K562 (cell line): ENCODE data around the gene SLC8A1. TPM values are rescaled to one million over a fixed set of nuclear protein-coding genes. Genes with fewer than 3 reads are reported as not detected.

Experiments used
- ATAC-seq: fragments of 200-7000 bp; cut with Tn5 transposase; 3 replicates; pipeline ENCODE4 v1.9.1; 2020; ENCODE audit warnings: moderate library complexity
- BruUV-seq: library from RNA; stranded (reverse); fragments of 400-500 nt; replicated peaks from 2 replicates; lab custom pipeline; 2021; lab: Mats Ljungman, UMichigan
- CTCF ChIA-PET: fragments of 300-600 bp; formaldehyde crosslinking; extraction: SDS; loops from one replicate; lab custom pipeline; 2021; ENCODE audit warnings: low intra/inter-chr PET ratio; lab: Yijun Ruan, JAX
- POLR2A ChIA-PET: fragments of 300-600, 350-650 bp; sonication (Branson Sonifier 250); formaldehyde crosslinking; extraction: SDS; loops from one replicate; lab custom pipeline; 2021; ENCODE audit warnings: antibody characterized with exemption, inconsistent platforms; lab: Yijun Ruan, JAX
- DNase-seq, 4 experiments: peaks; one replicate each; pipeline versions ENCODE4 v3.0.0 to v3.0.0-alpha.2; 2011 to 2018; ENCODE audit warnings: low spot score in 3 of 4, mixed read lengths in 3 of 4; ENCODE audit errors: extremely low read depth in 1 of 4
- FAIRE-seq: peaks from 2 replicates; lab custom pipeline; 2011; peaks lifted over from hg19 to GRCh38; lab: Jason Lieb, UNC
- H2AFZ ChIP-seq: 2 replicates; pipeline ENCODE4 v1.6.0; 2011; ENCODE audit warnings: low read depth, low read length, control low read depth, inconsistent platforms
- H3K27ac ChIP-seq: fragments of 200-600 bp; 3 replicates; pipeline ENCODE4 v1.8.0; 2011; ENCODE audit warnings: low read depth, mild to moderate bottlenecking, control low read depth, inconsistent platforms, low read length, moderate library complexity, mixed read lengths; ENCODE audit errors: extremely low read depth
- H3K27me3 ChIP-seq, 2 experiments: fragments of 300-600 bp in 1 of 2; 2 replicates in 1 of 2; 3 replicates in 1 of 2; pipeline versions ENCODE4 v1.6.0 to v1.8.0; 2011; ENCODE audit warnings: inconsistent platforms in 2 of 2, low read length in 2 of 2, mild to moderate bottlenecking in 1 of 2, mixed read lengths in 1 of 2, moderate library complexity in 1 of 2; ENCODE audit not compliant: control insufficient read depth in 2 of 2, insufficient read depth in 2 of 2
- H3K36me3 ChIP-seq: fragments of 300-600 bp; 3 replicates; pipeline ENCODE4 v1.8.0; 2011; ENCODE audit warnings: mild to moderate bottlenecking, low read length, inconsistent platforms; ENCODE audit not compliant: control insufficient read depth, insufficient read depth
- H3K4me1 ChIP-seq, 2 experiments: fragments of 200-600 bp in 1 of 2; replicated peaks in 1 of 2; 2 replicates in 1 of 2; 3 replicates in 1 of 2; pipeline versions ENCODE4 v1.5.1 to v1.8.0; 2011; ENCODE audit warnings: inconsistent platforms in 2 of 2, low read length in 2 of 2, mild to moderate bottlenecking in 1 of 2, mixed read lengths in 1 of 2, moderate library complexity in 1 of 2; ENCODE audit not compliant: control insufficient read depth in 2 of 2, insufficient read depth in 2 of 2
- H3K4me2 ChIP-seq: 2 replicates; pipeline ENCODE4 v1.6.1; 2011; ENCODE audit warnings: low read length, control low read depth, inconsistent platforms, mixed read lengths; ENCODE audit not compliant: insufficient read depth
- H3K4me3 ChIP-seq: fragments of 200-600 bp; sonication (generic), shearing (Covaris generic); 2 replicates; pipeline ENCODE4 v1.5.1; 2016; ENCODE audit warnings: control low read depth, inconsistent platforms
- H3K79me2 ChIP-seq: fragments of 200-600 bp; 3 replicates; pipeline ENCODE4 v1.8.0; 2011; ENCODE audit warnings: low read length, inconsistent platforms; ENCODE audit not compliant: control insufficient read depth, insufficient read depth
- H3K9ac ChIP-seq, 2 experiments: 2 replicates each; pipeline versions ENCODE4 v1.6.0 to v1.6.1; 2011; ENCODE audit warnings: low read depth in 2 of 2, low read length in 2 of 2, control low read depth in 1 of 2, inconsistent platforms in 1 of 2, mild to moderate bottlenecking in 1 of 2, mixed read lengths in 1 of 2; ENCODE audit not compliant: insufficient read depth in 1 of 2
- H3K9me1 ChIP-seq: one replicate; pipeline ENCODE4 v1.6.0; 2011; ENCODE audit warnings: inconsistent platforms, mild to moderate bottlenecking, low read length, moderate library complexity; ENCODE audit not compliant: control insufficient read depth, insufficient read depth
- H3K9me3 ChIP-seq: replicated peaks from 2 replicates; pipeline ENCODE4 v1.5.1; 2011; ENCODE audit warnings: low read depth, low read length, inconsistent platforms; ENCODE audit not compliant: control insufficient read depth, insufficient read depth
- H4K20me1 ChIP-seq: replicated peaks from 2 replicates; pipeline ENCODE4 v1.6.1; 2011; ENCODE audit warnings: low read length, inconsistent platforms, mixed read lengths; ENCODE audit not compliant: control insufficient read depth, insufficient read depth
- CEBPG ChIP-seq, 3 experiments: fragments of 200-800 bp in 1 of 3; sonication (Bioruptor generic) in 1 of 3; sonication (generic) in 1 of 3; formaldehyde crosslinking in 1 of 3; IDR thresholded peaks in 2 of 3; conservative IDR thresholded peaks in 1 of 3; 2 replicates each; pipeline versions ENCODE4 v1.6.1 to v1.8.0; 2016 to 2022; ENCODE audit warnings: missing compliant biosample characterization in 2 of 3, missing genetic modification characterization in 2 of 3, mild to moderate bottlenecking in 1 of 3, missing genetic modification reagents in 1 of 3
- MECOM ChIP-seq: fragments of 250-450 bp; sonication (Bioruptor Pico); IDR thresholded peaks from 2 replicates; pipeline ENCODE4 v1.8.0; 2022; ENCODE audit warnings: inconsistent platforms
- PRPF4 ChIP-seq: fragments of 200-400 bp; formaldehyde crosslinking; IDR thresholded peaks from one replicate; pipeline ENCODE4 v1.6.1; 2017; ENCODE audit warnings: low read length, low read depth, mild to moderate bottlenecking; ENCODE audit not compliant: insufficient read depth, poor library complexity, severe bottlenecking
- U2AF2 ChIP-seq: fragments of 200-400 bp; formaldehyde crosslinking; optimal IDR thresholded peaks from 2 replicates; pipeline ENCODE3; 2017; ENCODE audit warnings: low read depth, mild to moderate bottlenecking, low read length
- UBTF ChIP-seq, 2 experiments: IDR thresholded peaks; 2 replicates each; pipeline ENCODE4 v1.6.1; 2012; ENCODE audit warnings: improper control_type of control experiment in 2 of 2, low read depth in 2 of 2, low read length in 2 of 2, borderline replicate concordance in 1 of 2
- ZBTB8A ChIP-seq: fragments of 450-650 bp; IDR thresholded peaks from 2 replicates; pipeline ENCODE4 v1.6.1; 2018; ENCODE audit warnings: mild to moderate bottlenecking, moderate library complexity; ENCODE audit not compliant: partially characterized antibody
- ZFP1 ChIP-seq: fragments of 450-650 bp; formaldehyde crosslinking; IDR thresholded peaks from 2 replicates; pipeline ENCODE4 v1.4.0; 2020; ENCODE audit warnings: mild to moderate bottlenecking, mixed read lengths
- ZNF282 ChIP-seq: sonication (generic); formaldehyde crosslinking; IDR thresholded peaks from 2 replicates; pipeline ENCODE4 v1.8.1; 2023; ENCODE audit warnings: missing genetic modification reagents
- ZNF830 ChIP-seq: fragments of 250-450 bp; sonication (Bioruptor Pico); IDR thresholded peaks from 2 replicates; pipeline ENCODE4 v1.5.0; 2021; ENCODE audit warnings: mild to moderate bottlenecking
- WGBS: fragments of 100-300 bp; shearing (Covaris generic); methylation state at CpG from one replicate; pipeline ENCODE4 v1.1.6; 2016; ENCODE audit warnings: low coverage, mixed read lengths; ENCODE audit not compliant: insufficient coverage; ENCODE audit errors: missing lambda C conversion rate; 5-methylcytosine and 5-hydroxymethylcytosine counted together
- in situ Hi-C: fragments of 300-500 bp; cut with MboI; formaldehyde crosslinking; loops from 4 replicates; pipeline ENCODE4 v1.15.0; 2018; ENCODE audit warnings: inconsistent platforms, mixed read lengths
- intact Hi-C: fragments of 100-400 bp; cut with micrococcal nuclease; formaldehyde crosslinking; loops from 2 replicates; pipeline ENCODE4 v1.14.2; 2022
- polyA plus RNA-seq, 8 experiments: library from polyadenylated mRNA; depleted of rRNA in 4 of 8; stranded (reverse) in 5 of 8; unstranded in 3 of 8; fragments of >200 nt; fragmentation: Nextera tagmentation in 2 of 8; fragmentation: Illumina TruSeq in 1 of 8; extraction: Ambion mirVana in 2 of 8; extraction: Trizol in 1 of 8; gene quantifications; 2 replicates each; pipeline versions ENCODE4 v1.2.1 to v1.2.3, GENCODE V29; 2011 to 2014; ENCODE audit warnings: inconsistent platforms in 1 of 8, missing spikeins in 1 of 8
- total RNA-seq, 7 experiments: library from RNA; depleted of rRNA in 6 of 7; stranded (reverse); fragments of >200 nt in 6 of 7; fragmentation: Illumina TruSeq in 2 of 7; extraction: Trizol in 2 of 7; gene quantifications; 2 replicates each; pipeline versions ENCODE4 v1.2.1 to v1.2.3, GENCODE V29; 2011 to 2021; ENCODE audit warnings: low replicate concordance in 1 of 7

Gene SLC8A1
- total and polyA plus RNA-seq, 9 of the 15 experiments (the other 6 are each of a cell fraction or from before 2014, with no cell fraction given), result not detected

GRCh38 chr2:40485318-40485717, 33.4 kb upstream of the SLC8A1 start (continued):
- TF ChIP-seq ZNF830 (CRISPR knock-in tag) (no peak), ZNF282 (no peak), ZFP1 (CRISPR knock-in tag) (no peak), UBTF (IDR thresholded peaks at IDR 0.05; ENCODE audit: borderline replicate concordance in 1 of 2, low read depth in 2 of 2, low read length in 2 of 2) (no peak)

GRCh38 chr2:40483549-40484243, 31.8 kb upstream of the SLC8A1 start:
- ATAC-seq, result no peak
- TF ChIP-seq U2AF2, result no peak
- no peak for TF ChIP-seq ZBTB8A
- TF ChIP-seq MECOM (CRISPR knock-in tag), result no peak
- no peak for TF ChIP-seq PRPF4
- TF ChIP-seq CEBPG (CRISPR knock-in tag; IDR thresholded peaks at IDR 0.05), result no peak
- TF ChIP-seq CEBPG (tag; conservative IDR thresholded peaks at IDR 0.05 in 1 of 2, IDR thresholded peaks at IDR 0.05 in 1 of 2), result no peak

More at GRCh38 chr2:40483549-40484243, 31.8 kb upstream of the SLC8A1 start:
- Histone ChIP-seq H3K27ac (no peak overlapping the region), H2AFZ (no peak overlapping the region), H3K9ac (no peak overlapping the region), H4K20me1 (no peaks in the 10 kb centered on the region), H3K4me2 (no peak overlapping the region), H3K4me3 (no peak overlapping the region), H3K36me3 (no peaks in the 10 kb centered on the region), H3K9me3 (no peaks in the 10 kb centered on the region), H3K9me1 (no peaks in the 10 kb centered on the region), H3K79me2 (no peaks in the 10 kb centered on the region), H3K27me3 (no peaks in the 10 kb centered on the region), H3K4me1 (no peaks in the 10 kb centered on the region)
- DNase-seq, result no peak
- POLR2A ChIA-PET, result no interaction called here
- no peak for FAIRE-seq
- in situ Hi-C loops, result no loop called here
- no TSS peak for BruUV-seq
- CTCF ChIA-PET, result no interaction called here
- intact Hi-C loops, result no loop called here
- 3% methylated on average over 3 of the region's 3 CpGs for WGBS
